Activated CD4-positive, alpha-beta T cell treated with anti-CD3 and anti-CD28 coated beads for 36 hours (primary cell): ENCODE data around the gene ZNF112. TPM values are rescaled to one million over a fixed set of nuclear protein-coding genes. Genes with fewer than 3 reads are reported as not detected.
A peak's percentile ranks its signal among the peaks of the same experiment; 100 is the strongest.

Experiments
- ATAC-seq: fragments of 200-7000 bp; cut with Tn5 transposase; one replicate; pipeline ENCODE4 v1.10.0; 2021; ENCODE audit warnings: mild to moderate bottlenecking, moderate library complexity
- CTCF ChIA-PET: fragments of 350-600 bp; sonication (Branson Sonifier 250); formaldehyde crosslinking; loops from one replicate; lab custom pipeline; 2021; ENCODE audit warnings: antibody characterized with exemption; lab: Charles Lee
- POLR2A ChIA-PET: fragments of 350-600 bp; sonication (Branson Sonifier 250); formaldehyde crosslinking; loops from one replicate; lab custom pipeline; 2021; ENCODE audit warnings: antibody characterized with exemption, inconsistent platforms; lab: Charles Lee
- DNase-seq: peaks from one replicate; pipeline ENCODE4 v3.0.0-alpha.2; 2020
- H3K27ac Mint-ChIP-seq: one replicate; pipeline ENCODE4 v1.8.0; 2021; ENCODE audit warnings: mixed read lengths
- H3K27me3 Mint-ChIP-seq: one replicate; pipeline ENCODE4 v1.8.0; 2021; ENCODE audit warnings: mixed read lengths
- H3K36me3 Mint-ChIP-seq: one replicate; pipeline ENCODE4 v1.8.0; 2021; ENCODE audit warnings: low read depth, mixed read lengths
- H3K4me1 Mint-ChIP-seq: one replicate; pipeline ENCODE4 v1.8.0; 2021; ENCODE audit warnings: mixed read lengths
- H3K4me3 Mint-ChIP-seq: one replicate; pipeline ENCODE4 v1.8.0; 2021; ENCODE audit warnings: mild to moderate bottlenecking, moderate library complexity, mixed read lengths
- H3K9me3 Mint-ChIP-seq: one replicate; pipeline ENCODE4 v1.8.0; 2021; ENCODE audit warnings: low read depth, mixed read lengths
- intact Hi-C, 2 experiments: fragments of 100-400 bp; cut with DNase I in 1 of 2; cut with micrococcal nuclease in 1 of 2; formaldehyde crosslinking; loops; one replicate each; pipeline versions ENCODE4 v1.14.2 to v1.15.1; 2022 to 2024; cut with DNase I, micrococcal nuclease
- total RNA-seq, 2 experiments: library from RNA; stranded (reverse); gene quantifications; one replicate each; pipeline ENCODE4 v1.2.3, GENCODE V29; 2021

The ZNF112 gene
- total RNA-seq, 2 experiments from 2014 or later = 0.12 to 0.14 TPM

- Mint-ChIP-seq H3K27me3 (peaks cover 4% of the 10 kb centered on the region), H3K4me1 (no peaks in the 10 kb centered on the region), H3K27ac (no peak overlapping the region), H3K36me3 (peaks cover 35% of the 10 kb centered on the region), H3K4me3 (no peak overlapping the region), H3K9me3 (peaks cover 46% of the 10 kb centered on the region)
- ATAC-seq (no peak), DNase-seq (no peak)
- intact Hi-C loops = no loop called here
- CTCF ChIA-PET = no interaction called here
- POLR2A ChIA-PET = no interaction called here
Measured at GRCh38 chr19:44332145-44332544, 24.3 kb downstream of the ZNF112 start.

- POLR2A ChIA-PET = no interaction called here
- H3K4me3 Mint-ChIP-seq = no peak overlapping the region
- DNase-seq (no peak), ATAC-seq (no peak)
- H3K27me3 Mint-ChIP-seq = peaks cover 6% of the 10 kb centered on the region
- H3K4me1 Mint-ChIP-seq = no peaks in the 10 kb centered on the region
- CTCF ChIA-PET = no interaction called here
- H3K9me3 Mint-ChIP-seq = peaks cover 29% of the 10 kb centered on the region
- H3K27ac Mint-ChIP-seq = no peak overlapping the region
- H3K36me3 Mint-ChIP-seq = no peaks in the 10 kb centered on the region
- intact Hi-C loops = no loop called here
Measured at GRCh38 chr19:44315883-44316282, 40.6 kb downstream of the ZNF112 start.

GRCh38 chr19:44313231-44313630 lies 43.2 kb downstream of the ZNF112 start:
- ATAC-seq (no peak), DNase-seq (no peak)
- intact Hi-C loops = no loop called here
- ChIA-PET CTCF (no interaction called here), POLR2A (interaction anchor here (0.7 kb wide), 1 partner anchor 11 kb away, joined by 3 read pairs; no protein-coding TSS in a partner anchor)
- Mint-ChIP-seq H3K9me3 (peaks cover 17% of the 10 kb centered on the region), H3K27ac (no peak overlapping the region), H3K4me1 (no peaks in the 10 kb centered on the region), H3K36me3 (peaks cover 4% of the 10 kb centered on the region), H3K27me3 (peaks cover 6% of the 10 kb centered on the region), H3K4me3 (no peak overlapping the region)

- CTCF ChIA-PET = interaction anchor here (0.5 kb wide), 1 partner anchor 280 kb away, joined by 3 read pairs; no protein-coding TSS in a partner anchor
- ATAC-seq (no peak), DNase-seq (no peak)
- Mint-ChIP-seq H3K9me3 (peaks cover 10% of the 10 kb centered on the region), H3K36me3 (peaks cover 8% of the 10 kb centered on the region), H3K4me1 (peaks cover 12% of the 10 kb centered on the region), H3K27me3 (peaks cover 2% of the 10 kb centered on the region), H3K27ac (no peak overlapping the region), H3K4me3 (no peak overlapping the region)
- POLR2A ChIA-PET = no interaction called here
- intact Hi-C loops = no loop called here
Measured at GRCh38 chr19:44308011-44308410, 48.5 kb downstream of the ZNF112 start.

GRCh38 chr19:44306283-44306682 lies 50.2 kb downstream of the ZNF112 start:
- CTCF ChIA-PET = no interaction called here
- H3K4me3 Mint-ChIP-seq = no peak overlapping the region
- H3K9me3 Mint-ChIP-seq = peaks cover 7% of the 10 kb centered on the region
- no peak for ATAC-seq
- H3K27me3 Mint-ChIP-seq = no peaks in the 10 kb centered on the region
- H3K36me3 Mint-ChIP-seq = peaks cover 18% of the 10 kb centered on the region
- peaks cover 12% of the 10 kb centered on the region for H3K4me1 Mint-ChIP-seq
- no peak for DNase-seq
- POLR2A ChIA-PET = no interaction called here
- no peak overlapping the region for H3K27ac Mint-ChIP-seq
- intact Hi-C loops = no loop called here

GRCh38 chr19:44305457-44305856 lies 51.0 kb downstream of the ZNF112 start:
- H3K4me3 Mint-ChIP-seq = peak overlapping the region; percentile 83
- intact Hi-C loops = loop anchor here (1.0 to 2.0 kb wide), 11 partner anchors 93 to 370 kb away; partner anchors contain the start of genes ZNF227 (in 2 of the 2), ZNF180 (in 1 of the 2), ZNF221 (in 1 of the 2) and ZNF222 (in 1 of the 2)
- DNase-seq = no peak

GRCh38 chr19:44304659-44305193 lies 51.8 kb downstream of the ZNF112 start, which contains the start of gene ZNF235:
Gene ZNF235, minus strand, starts transcription at chr19:44305025. Its CDS starts 1,621 bp downstream, at chr19:44303404.
- peaks cover 9% of the 10 kb centered on the region for H3K9me3 Mint-ChIP-seq
- CTCF ChIA-PET = interaction anchor here (0.9 to 1.3 kb wide), 3 partner anchors 41 to 303 kb away, joined by 3 to 4 read pairs (median 3); no protein-coding TSS in a partner anchor
- peak; percentile 87 for DNase-seq
- POLR2A ChIA-PET = interaction anchor here (0.6 kb wide), 1 partner anchor 140 kb away, joined by 3 read pairs; the partner anchor contains the start of gene ZNF226
- H3K36me3 Mint-ChIP-seq = peaks cover 30% of the 10 kb centered on the region
- H3K27ac Mint-ChIP-seq = peak within 1 kb of the TSS; percentile 64
- intact Hi-C loops = loop anchor here (1.0 to 2.0 kb wide), 13 partner anchors 92 to 369 kb away; partner anchors contain the start of genes ZNF225 (in 2 of the 2), ZNF227 (in 2 of the 2), ZNF180 (in 1 of the 2) and ZNF221 (in 1 of the 2)
- H3K27me3 Mint-ChIP-seq = no peaks in the 10 kb centered on the region
- peaks cover 12% of the 10 kb centered on the region for H3K4me1 Mint-ChIP-seq
- peak; percentile 97 for ATAC-seq
- H3K4me3 Mint-ChIP-seq = peak within 1 kb of the TSS; percentile 83

More at GRCh38 chr19:44305457-44305856, 51.0 kb downstream of the ZNF112 start:
- Mint-ChIP-seq H3K9me3 (peaks cover 9% of the 10 kb centered on the region), H3K4me1 (peaks cover 12% of the 10 kb centered on the region), H3K36me3 (peaks cover 26% of the 10 kb centered on the region), H3K27ac (no peak overlapping the region), H3K27me3 (no peaks in the 10 kb centered on the region)
- ATAC-seq = no peak
- CTCF ChIA-PET = interaction anchor here (1.3 kb wide), 1 partner anchor 98 kb away, joined by 4 read pairs; no protein-coding TSS in a partner anchor
- POLR2A ChIA-PET = interaction anchor here (0.6 kb wide), 1 partner anchor 141 kb away, joined by 3 read pairs; the partner anchor contains the start of gene ZNF226

- POLR2A ChIA-PET = no interaction called here
- Mint-ChIP-seq H3K36me3 (peaks cover 36% of the 10 kb centered on the region), H3K27ac (peak overlapping the region; percentile 64), H3K4me1 (peaks cover 12% of the 10 kb centered on the region), H3K27me3 (no peaks in the 10 kb centered on the region), H3K4me3 (peak overlapping the region; percentile 83), H3K9me3 (peaks cover 9% of the 10 kb centered on the region)
- CTCF ChIA-PET = interaction anchor here (0.9 to 1.0 kb wide), 2 partner anchors 42 to 302 kb away, joined by 3 read pairs; no protein-coding TSS in a partner anchor
- peak; percentile 17 for ATAC-seq
- peak; percentile 6 for DNase-seq
- intact Hi-C loops = loop anchor here (1.0 to 2.0 kb wide), 4 partner anchors 91 to 191 kb away; partner anchors contain the start of genes ZNF225 (in 2 of the 2), ZNF227 (in 2 of the 2) and ZNF234 (in 1 of the 2)
Measured at GRCh38 chr19:44303976-44304568, 52.4 kb downstream of the ZNF112 start.

- Mint-ChIP-seq H3K36me3 (peaks cover 44% of the 10 kb centered on the region), H3K4me3 (no peak overlapping the region)
Measured at GRCh38 chr19:44303320-44303719, 53.2 kb downstream of the ZNF112 start.

GRCh38 chr19:44284968-44285367 lies 71.5 kb downstream of the ZNF112 start:
- intact Hi-C loops = no loop called here
- ATAC-seq = no peak
- no peak overlapping the region for H3K27ac Mint-ChIP-seq

More at GRCh38 chr19:44303320-44303719, 53.2 kb downstream of the ZNF112 start:
- Mint-ChIP-seq H3K4me1 (peaks cover 12% of the 10 kb centered on the region), H3K27ac (no peak overlapping the region), H3K27me3 (no peaks in the 10 kb centered on the region), H3K9me3 (peaks cover 6% of the 10 kb centered on the region)
- intact Hi-C loops = no loop called here
- CTCF ChIA-PET = no interaction called here
- no peak for ATAC-seq
- no peak for DNase-seq
- POLR2A ChIA-PET = no interaction called here

GRCh38 chr19:44282846-44283245 lies 73.6 kb downstream of the ZNF112 start:
- H3K4me3 Mint-ChIP-seq = no peak overlapping the region
- intact Hi-C loops = no loop called here
- peaks cover 62% of the 10 kb centered on the region for H3K9me3 Mint-ChIP-seq
- H3K4me1 Mint-ChIP-seq = no peaks in the 10 kb centered on the region
- CTCF ChIA-PET = no interaction called here
- DNase-seq = no peak
- peaks cover 35% of the 10 kb centered on the region for H3K36me3 Mint-ChIP-seq
- no peaks in the 10 kb centered on the region for H3K27me3 Mint-ChIP-seq
- no peak for ATAC-seq
- no peak overlapping the region for H3K27ac Mint-ChIP-seq
- POLR2A ChIA-PET = no interaction called here

More at GRCh38 chr19:44284968-44285367, 71.5 kb downstream of the ZNF112 start:
- Mint-ChIP-seq H3K9me3 (peaks cover 70% of the 10 kb centered on the region), H3K36me3 (peaks cover 49% of the 10 kb centered on the region), H3K4me3 (no peak overlapping the region), H3K27me3 (no peaks in the 10 kb centered on the region), H3K4me1 (no peaks in the 10 kb centered on the region)
- ChIA-PET CTCF (no interaction called here), POLR2A (no interaction called here)
- no peak for DNase-seq
